ENCODE results near the gene S100P.

- no peak for TF ChIP-seq RAD21 (IDR thresholded peaks at IDR 0.05; ENCODE audit: low read depth)
- TF ChIP-seq USF1 (IDR thresholded peaks at IDR 0.05), result no peak
- TF ChIP-seq YY1 (IDR thresholded peaks at IDR 0.05; ENCODE audit: low read depth), result no peak
- TF ChIP-seq CEBPB (IDR thresholded peaks at IDR 0.05), result no peak
- TF ChIP-seq TAF1 (IDR thresholded peaks at IDR 0.05; ENCODE audit: low read depth), result no peak
- TF ChIP-seq EP300 (IDR thresholded peaks at IDR 0.05; ENCODE audit: borderline replicate concordance), result no peak
- no peak for TF ChIP-seq TCF12 (IDR thresholded peaks at IDR 0.05; ENCODE audit: low read depth)
- TF ChIP-seq FOXM1 (IDR thresholded peaks at IDR 0.05; ENCODE audit: borderline replicate concordance, low read depth), result no peak
Observed at GRCh38 chr4:6655924-6656323, 37.8 kb upstream of the S100P start.

Measured in Ishikawa (cell line).